Body of pancreas (tissue), 4 donors: ENCODE measurements around the gene TACR1. TPM values are rescaled to one million over a fixed set of nuclear protein-coding genes. Genes with fewer than 3 reads are reported as not detected.

Experiments
- ATAC-seq: fragments of 150-250 bp; one replicate; pipeline ENCODE4 v1.9.1; 2016
- DNase-seq, 4 donors: peaks; one replicate each; pipeline ENCODE4 v3.0.0-alpha.2; 2019
- H3K27ac ChIP-seq, 4 donors: fragments of 200-600 bp; sonication (generic); 1 replicate in 3 of 4; 2 replicates in 1 of 4; pipeline versions ENCODE4 v1.5.1 to v1.6.1; 2016 to 2019; ENCODE audit warnings: mild to moderate bottlenecking in 1 of 4, mixed read lengths in 1 of 4, moderate library complexity in 1 of 4
- H3K27me3 ChIP-seq, 2 donors: fragments of 200-600 bp; sonication (generic); one replicate each; pipeline ENCODE4 v1.6.0; 2016; ENCODE audit warnings: mild to moderate bottlenecking in 1 of 2
- H3K36me3 ChIP-seq, 2 donors: fragments of 200-600 bp; sonication (generic); replicated peaks in 1 of 2; 2 replicates each; pipeline ENCODE4 v1.5.1; 2016; ENCODE audit warnings: low read depth in 2 of 2; ENCODE audit not compliant: insufficient read depth in 1 of 2
- H3K4me1 ChIP-seq: fragments of 200-600 bp; sonication (generic); one replicate; pipeline ENCODE4 v1.6.0; 2016
- H3K4me3 ChIP-seq, 2 donors: fragments of 200-600 bp; sonication (generic); 1 replicate in 1 of 2; 2 replicates in 1 of 2; pipeline ENCODE4 v1.5.1; 2016 to 2019
- H3K9me3 ChIP-seq, 3 donors: fragments of 200-600 bp; sonication (generic); 1 replicate in 2 of 3; 2 replicates in 1 of 3; pipeline ENCODE4 v1.5.1; 2016
- CTCF ChIP-seq, 7 experiments: fragments of 450-650 bp in 4 of 7; fragments of 200-600 bp in 3 of 7; sonication (generic) in 3 of 7; IDR thresholded peaks; one replicate each; pipeline ENCODE4 v1.5.1; 2016 to 2019; ENCODE audit warnings: antibody characterized with exemption in 7 of 7
- POLR2A ChIP-seq, 3 donors: fragments of 450-650 bp; IDR thresholded peaks; one replicate each; pipeline ENCODE4 v1.6.1; 2016; ENCODE audit warnings: antibody characterized with exemption in 3 of 3, mild to moderate bottlenecking in 2 of 3
- whole genome bisulfite sequencing, 2 donors: methylation state at CpG; one replicate each; pipeline ENCODE4 v1.1.5; 2017; 5-methylcytosine and 5-hydroxymethylcytosine counted together
- intact Hi-C: fragments of 100-400 bp; cut with DNase I; formaldehyde crosslinking; loops from one replicate; pipeline ENCODE4 v1.15.1; 2023
- total RNA-seq, 2 donors: library from RNA; depleted of rRNA; stranded (reverse); fragments of >200 nt; gene quantifications; one replicate each; pipeline ENCODE4 v1.1.0, GENCODE V29; 2016

Gene TACR1
- total RNA-seq, 2 donors from 2014 or later = 0.52 TPM; not detected in 1

- no peak for ATAC-seq
- no peak for DNase-seq
- H3K27me3 ChIP-seq = no peaks in the 10 kb centered on the region
- H3K9me3 ChIP-seq = no peaks in the 10 kb centered on the region
- no peak overlapping the region for H3K27ac ChIP-seq
- WGBS, 2 donors = 56 to 87% methylated on average over 1 of the region's 1 CpG
- no peak overlapping the region for H3K4me3 ChIP-seq
- intact Hi-C loops = no loop called here
- H3K4me1 ChIP-seq = no peaks in the 10 kb centered on the region
- no peaks in the 10 kb centered on the region for H3K36me3 ChIP-seq
- TF ChIP-seq CTCF (IDR thresholded peaks at IDR 0.05) (no peak), POLR2A (IDR thresholded peaks at IDR 0.05) (no peak)
Observed at GRCh38 chr2:75134860-75135259, 64.5 kb downstream of the TACR1 start.

- Histone ChIP-seq H3K9me3 (no peaks in the 10 kb centered on the region), H3K4me1 (no peaks in the 10 kb centered on the region), H3K27ac (no peak overlapping the region), H3K27me3 (no peaks in the 10 kb centered on the region), H3K36me3 (no peaks in the 10 kb centered on the region), H3K4me3 (no peak overlapping the region)
- DNase-seq (no peak), ATAC-seq (no peak)
- no peak for TF ChIP-seq CTCF (IDR thresholded peaks at IDR 0.05)
- TF ChIP-seq POLR2A (IDR thresholded peaks at IDR 0.05) = no peak
- WGBS, 2 donors = 78 to 81% methylated on average over 9 of the region's 9 CpGs
- intact Hi-C loops = no loop called here
Observed at GRCh38 chr2:75133621-75134570, 65.4 kb downstream of the TACR1 start.

GRCh38 chr2:75130171-75130570, 69.1 kb downstream of the TACR1 start:
- H3K4me1 ChIP-seq = no peaks in the 10 kb centered on the region
- ATAC-seq = no peak

GRCh38 chr2:75123876-75124275, 75.4 kb downstream of the TACR1 start:
- Histone ChIP-seq H3K27ac (no peak overlapping the region), H3K4me3 (no peak overlapping the region), H3K36me3 (no peaks in the 10 kb centered on the region), H3K4me1 (no peaks in the 10 kb centered on the region), H3K9me3 (no peaks in the 10 kb centered on the region), H3K27me3 (no peaks in the 10 kb centered on the region)
- TF ChIP-seq CTCF (IDR thresholded peaks at IDR 0.05) (no peak), POLR2A (IDR thresholded peaks at IDR 0.05) (no peak)
- ATAC-seq (no peak), DNase-seq (no peak)
- intact Hi-C loops = no loop called here
- WGBS, 2 donors = 31 to 38% methylated on average over 6 of the region's 6 CpGs

More at GRCh38 chr2:75130171-75130570, 69.1 kb downstream of the TACR1 start:
- no peaks in the 10 kb centered on the region for H3K27me3 ChIP-seq
- H3K36me3 ChIP-seq = no peaks in the 10 kb centered on the region
- intact Hi-C loops = no loop called here
- H3K27ac ChIP-seq = no peak overlapping the region
- no peak for TF ChIP-seq CTCF (IDR thresholded peaks at IDR 0.05)
- no peak for TF ChIP-seq POLR2A (IDR thresholded peaks at IDR 0.05)
- H3K9me3 ChIP-seq = no peaks in the 10 kb centered on the region
- DNase-seq = no peak
- no peak overlapping the region for H3K4me3 ChIP-seq
- WGBS, 2 donors = 35 to 46% methylated on average over 1 of the region's 1 CpG
